GM19035 (cell line): ENCODE measurements around the gene MACROD1.

Experiments used
- ATAC-seq: cut with Tn5 transposase; IDR thresholded peaks from one replicate; pipeline ENCODE4 v1.9.1; 2021; ENCODE audit not compliant: unreplicated experiment

MACROD1 gene

GRCh38 chr11:64093233-64094039, 72.5 kb downstream of the MACROD1 start:
- ATAC-seq, result no peak

- no peak for ATAC-seq
These were observed 73.2 kb downstream of the MACROD1 start for GRCh38 chr11:64092761-64093136.

- no peak for ATAC-seq
These were observed 73.7 kb downstream of the MACROD1 start for GRCh38 chr11:64092111-64092760.

GRCh38 chr11:64090806-64091516, 75.0 kb downstream of the MACROD1 start:
- no peak for ATAC-seq

- ATAC-seq, result no peak
These were observed 75.8 kb downstream of the MACROD1 start for GRCh38 chr11:64089915-64090805.

GRCh38 chr11:64089493-64089892, 76.4 kb downstream of the MACROD1 start:
- no peak for ATAC-seq

- ATAC-seq, result no peak
These were observed 76.9 kb downstream of the MACROD1 start for GRCh38 chr11:64089027-64089360.

- no peak for ATAC-seq
These were observed 77.5 kb downstream of the MACROD1 start for GRCh38 chr11:64088162-64089026.

GRCh38 chr11:64086258-64087123, 79.4 kb downstream of the MACROD1 start:
- ATAC-seq, result no peak

GRCh38 chr11:64085906-64086257, 80.0 kb downstream of the MACROD1 start:
- ATAC-seq, result no peak

- ATAC-seq, result no peak
These were observed 80.8 kb downstream of the MACROD1 start for GRCh38 chr11:64084951-64085710.

- ATAC-seq, result no peak
These were observed 81.6 kb downstream of the MACROD1 start for GRCh38 chr11:64084146-64084950.

- no peak for ATAC-seq
These were observed 82.4 kb downstream of the MACROD1 start for GRCh38 chr11:64083398-64084080.

GRCh38 chr11:64081745-64082442, 84.0 kb downstream of the MACROD1 start:
- ATAC-seq, result no peak

GRCh38 chr11:64080390-64080789, 85.5 kb downstream of the MACROD1 start:
- no peak for ATAC-seq

- ATAC-seq, result no peak
These were observed 87.0 kb downstream of the MACROD1 start for GRCh38 chr11:64078905-64079304.

GRCh38 chr11:64078284-64078683, 87.6 kb downstream of the MACROD1 start:
- ATAC-seq, result no peak
